ENCODE measurements around the gene OSBPL6.

OSBPL6 gene

GRCh38 chr2:178211460-178211859 is 17.1 kb downstream of the OSBPL6 start:
- Histone ChIP-seq H3K4me3 (ENCODE audit: low read length in 2 of 2) (no peak overlapping the region), H3K27ac (ENCODE audit: low read depth in 2 of 2, low read length in 2 of 2) (no peak overlapping the region), H3K4me1 (ENCODE audit: control insufficient read depth in 2 of 2, insufficient read depth in 2 of 2, low read length in 2 of 2) (no peaks in the 10 kb centered on the region), H3K36me3 (ENCODE audit: control insufficient read depth in 2 of 2, insufficient read depth in 2 of 2, low read length in 2 of 2) (no peaks in the 10 kb centered on the region), H3K9ac (ENCODE audit: low read depth in 1 of 2, low read length in 2 of 2) (no peak overlapping the region), H3K9me3 (ENCODE audit: control insufficient read depth in 2 of 2, low read length in 2 of 2) (no peaks in the 10 kb centered on the region), H3K27me3 (ENCODE audit: control insufficient read depth in 2 of 2, insufficient read depth in 2 of 2, low read length in 2 of 2) (no peaks in the 10 kb centered on the region)

DNA sequence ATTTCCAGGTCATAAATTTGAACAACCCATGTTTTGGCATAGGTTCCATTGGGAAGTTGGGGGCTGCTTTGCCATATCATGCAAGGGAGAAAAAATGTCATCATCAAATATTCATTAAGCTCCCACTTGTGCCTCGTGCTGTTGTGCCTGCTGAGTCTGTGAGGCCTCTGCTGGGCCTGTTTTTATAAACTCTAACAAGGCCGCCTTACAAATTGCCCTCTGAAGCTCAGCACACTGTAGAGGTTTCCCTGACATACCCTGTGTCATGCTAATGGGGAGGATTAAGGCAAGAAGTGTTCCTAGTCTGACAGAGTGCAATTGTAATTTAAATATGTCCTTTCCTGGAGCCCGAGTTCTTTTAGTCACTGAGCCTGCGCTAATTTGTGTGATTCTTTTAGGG is 17.6 kb downstream of the OSBPL6 start:
- Histone ChIP-seq H3K27ac (ENCODE audit: low read depth in 2 of 2, low read length in 2 of 2) (no peak overlapping the region), H3K27me3 (ENCODE audit: control insufficient read depth in 2 of 2, insufficient read depth in 2 of 2, low read length in 2 of 2) (no peaks in the 10 kb centered on the region), H3K4me3 (ENCODE audit: low read length in 2 of 2) (no peak overlapping the region), H3K9me3 (ENCODE audit: control insufficient read depth in 2 of 2, low read length in 2 of 2) (no peaks in the 10 kb centered on the region), H3K36me3 (ENCODE audit: control insufficient read depth in 2 of 2, insufficient read depth in 2 of 2, low read length in 2 of 2) (no peaks in the 10 kb centered on the region), H3K9ac (ENCODE audit: low read depth in 1 of 2, low read length in 2 of 2) (no peak overlapping the region), H3K4me1 (ENCODE audit: control insufficient read depth in 2 of 2, insufficient read depth in 2 of 2, low read length in 2 of 2) (no peaks in the 10 kb centered on the region)

- no peak overlapping the region for H3K4me3 ChIP-seq (ENCODE audit: low read length in 2 of 2)
- H3K9ac ChIP-seq (ENCODE audit: low read depth in 1 of 2, low read length in 2 of 2): no peak overlapping the region
- H3K36me3 ChIP-seq (ENCODE audit: control insufficient read depth in 2 of 2, insufficient read depth in 2 of 2, low read length in 2 of 2): no peaks in the 10 kb centered on the region
- no peaks in the 10 kb centered on the region for H3K27me3 ChIP-seq (ENCODE audit: control insufficient read depth in 2 of 2, insufficient read depth in 2 of 2, low read length in 2 of 2)
- no peaks in the 10 kb centered on the region for H3K9me3 ChIP-seq (ENCODE audit: control insufficient read depth in 2 of 2, low read length in 2 of 2)
- H3K4me1 ChIP-seq (ENCODE audit: control insufficient read depth in 2 of 2, insufficient read depth in 2 of 2, low read length in 2 of 2): no peaks in the 10 kb centered on the region
- no peak overlapping the region for H3K27ac ChIP-seq (ENCODE audit: low read depth in 2 of 2, low read length in 2 of 2)
Measured at GRCh38 chr2:178213991-178214390, 19.7 kb downstream of the OSBPL6 start.

- H3K4me1 ChIP-seq (ENCODE audit: control insufficient read depth in 2 of 2, insufficient read depth in 2 of 2, low read length in 2 of 2): no peaks in the 10 kb centered on the region
- no peaks in the 10 kb centered on the region for H3K9me3 ChIP-seq (ENCODE audit: control insufficient read depth in 2 of 2, low read length in 2 of 2)
- H3K4me3 ChIP-seq (ENCODE audit: low read length in 2 of 2): no peak overlapping the region
- H3K36me3 ChIP-seq (ENCODE audit: control insufficient read depth in 2 of 2, insufficient read depth in 2 of 2, low read length in 2 of 2): no peaks in the 10 kb centered on the region
- no peak overlapping the region for H3K27ac ChIP-seq (ENCODE audit: low read depth in 2 of 2, low read length in 2 of 2)
- no peak overlapping the region for H3K9ac ChIP-seq (ENCODE audit: low read depth in 1 of 2, low read length in 2 of 2)
- no peaks in the 10 kb centered on the region for H3K27me3 ChIP-seq (ENCODE audit: control insufficient read depth in 2 of 2, insufficient read depth in 2 of 2, low read length in 2 of 2)
Measured at GRCh38 chr2:178219247-178219646, 24.9 kb downstream of the OSBPL6 start.

DNA sequence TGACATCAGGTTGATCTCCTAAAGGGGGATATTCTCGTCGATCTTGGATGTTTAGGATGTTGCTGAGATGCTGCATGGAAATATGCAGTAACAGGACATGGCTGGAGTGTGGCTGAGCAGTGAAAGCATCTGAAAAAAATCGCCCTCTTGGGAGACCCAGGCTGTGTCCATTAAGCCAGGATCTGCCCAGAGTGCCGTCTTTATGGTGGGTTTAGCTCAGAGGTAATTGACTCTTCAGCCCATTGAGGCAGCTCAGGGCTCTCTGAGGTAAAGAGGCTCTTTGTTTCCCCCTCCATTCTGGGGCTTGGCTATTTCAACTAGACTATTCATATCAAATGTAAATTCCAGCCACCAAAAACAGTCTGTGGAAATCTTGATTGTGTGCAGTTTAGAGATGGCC is 26.5 kb downstream of the OSBPL6 start:
- no peaks in the 10 kb centered on the region for H3K4me1 ChIP-seq (ENCODE audit: control insufficient read depth in 2 of 2, insufficient read depth in 2 of 2, low read length in 2 of 2)
- no peak overlapping the region for H3K4me3 ChIP-seq (ENCODE audit: low read length in 2 of 2)
- H3K27ac ChIP-seq (ENCODE audit: low read depth in 2 of 2, low read length in 2 of 2): no peak overlapping the region
- H3K9ac ChIP-seq (ENCODE audit: low read depth in 1 of 2, low read length in 2 of 2): no peak overlapping the region
- no peaks in the 10 kb centered on the region for H3K36me3 ChIP-seq (ENCODE audit: control insufficient read depth in 2 of 2, insufficient read depth in 2 of 2, low read length in 2 of 2)
- H3K27me3 ChIP-seq (ENCODE audit: control insufficient read depth in 2 of 2, insufficient read depth in 2 of 2, low read length in 2 of 2): no peaks in the 10 kb centered on the region
- H3K9me3 ChIP-seq (ENCODE audit: control insufficient read depth in 2 of 2, low read length in 2 of 2): no peaks in the 10 kb centered on the region

GRCh38 chr2:178221556-178221955 is 27.2 kb downstream of the OSBPL6 start:
- Histone ChIP-seq H3K27ac (ENCODE audit: low read depth in 2 of 2, low read length in 2 of 2) (no peak overlapping the region), H3K4me1 (ENCODE audit: control insufficient read depth in 2 of 2, insufficient read depth in 2 of 2, low read length in 2 of 2) (no peaks in the 10 kb centered on the region), H3K9ac (ENCODE audit: low read depth in 1 of 2, low read length in 2 of 2) (no peak overlapping the region), H3K4me3 (ENCODE audit: low read length in 2 of 2) (no peak overlapping the region), H3K27me3 (ENCODE audit: control insufficient read depth in 2 of 2, insufficient read depth in 2 of 2, low read length in 2 of 2) (no peaks in the 10 kb centered on the region), H3K9me3 (ENCODE audit: control insufficient read depth in 2 of 2, low read length in 2 of 2) (no peaks in the 10 kb centered on the region), H3K36me3 (ENCODE audit: control insufficient read depth in 2 of 2, insufficient read depth in 2 of 2, low read length in 2 of 2) (no peaks in the 10 kb centered on the region)

GRCh38 chr2:178223806-178224205 is 29.5 kb downstream of the OSBPL6 start:
- H3K27me3 ChIP-seq (ENCODE audit: control insufficient read depth in 2 of 2, insufficient read depth in 2 of 2, low read length in 2 of 2): no peaks in the 10 kb centered on the region
- H3K4me1 ChIP-seq (ENCODE audit: control insufficient read depth in 2 of 2, insufficient read depth in 2 of 2, low read length in 2 of 2): no peaks in the 10 kb centered on the region
- H3K36me3 ChIP-seq (ENCODE audit: control insufficient read depth in 2 of 2, insufficient read depth in 2 of 2, low read length in 2 of 2): no peaks in the 10 kb centered on the region
- no peak overlapping the region for H3K9ac ChIP-seq (ENCODE audit: low read depth in 1 of 2, low read length in 2 of 2)
- H3K27ac ChIP-seq (ENCODE audit: low read depth in 2 of 2, low read length in 2 of 2): no peak overlapping the region
- H3K4me3 ChIP-seq (ENCODE audit: low read length in 2 of 2): no peak overlapping the region
- no peaks in the 10 kb centered on the region for H3K9me3 ChIP-seq (ENCODE audit: control insufficient read depth in 2 of 2, low read length in 2 of 2)

GRCh38 chr2:178225006-178225805 is 30.9 kb downstream of the OSBPL6 start:
- H3K4me1 ChIP-seq (ENCODE audit: control insufficient read depth in 2 of 2, insufficient read depth in 2 of 2, low read length in 2 of 2): no peaks in the 10 kb centered on the region
- no peaks in the 10 kb centered on the region for H3K9me3 ChIP-seq (ENCODE audit: control insufficient read depth in 2 of 2, low read length in 2 of 2)
- no peak overlapping the region for H3K9ac ChIP-seq (ENCODE audit: low read depth in 1 of 2, low read length in 2 of 2)
- H3K27me3 ChIP-seq (ENCODE audit: control insufficient read depth in 2 of 2, insufficient read depth in 2 of 2, low read length in 2 of 2): no peaks in the 10 kb centered on the region
- no peak overlapping the region for H3K27ac ChIP-seq (ENCODE audit: low read depth in 2 of 2, low read length in 2 of 2)
- no peaks in the 10 kb centered on the region for H3K36me3 ChIP-seq (ENCODE audit: control insufficient read depth in 2 of 2, insufficient read depth in 2 of 2, low read length in 2 of 2)
- no peak overlapping the region for H3K4me3 ChIP-seq (ENCODE audit: low read length in 2 of 2)

DNA sequence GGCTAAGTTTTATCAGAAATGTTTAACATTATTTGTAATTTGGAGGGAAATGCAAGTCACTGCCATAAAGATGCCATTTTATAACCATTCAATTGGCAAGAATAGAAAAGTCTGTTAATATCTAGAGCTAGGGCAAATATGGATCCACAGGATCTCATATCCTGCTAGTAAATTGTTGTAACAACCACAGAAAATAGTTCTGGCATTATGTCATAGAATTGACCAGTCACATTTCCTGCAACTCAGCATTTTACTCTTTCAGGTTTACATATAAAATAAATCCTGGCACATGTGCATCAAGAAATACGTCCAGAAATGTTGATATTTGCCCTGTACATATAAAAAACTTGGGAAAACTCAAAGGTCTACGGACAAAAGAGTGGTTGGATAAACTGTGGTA is 32.9 kb downstream of the OSBPL6 start:
- Histone ChIP-seq H3K9me3 (ENCODE audit: control insufficient read depth in 2 of 2, low read length in 2 of 2) (no peaks in the 10 kb centered on the region), H3K4me3 (ENCODE audit: low read length in 2 of 2) (no peak overlapping the region)

GRCh38 chr2:178229927-178230326 is 35.6 kb downstream of the OSBPL6 start:
- H3K9me3 ChIP-seq (ENCODE audit: control insufficient read depth in 2 of 2, low read length in 2 of 2): no peaks in the 10 kb centered on the region
- H3K4me1 ChIP-seq (ENCODE audit: control insufficient read depth in 2 of 2, insufficient read depth in 2 of 2, low read length in 2 of 2): no peaks in the 10 kb centered on the region

More for the DNA sequence above, 32.9 kb downstream of the OSBPL6 start:
- H3K27me3 ChIP-seq (ENCODE audit: control insufficient read depth in 2 of 2, insufficient read depth in 2 of 2, low read length in 2 of 2): no peaks in the 10 kb centered on the region
- no peaks in the 10 kb centered on the region for H3K4me1 ChIP-seq (ENCODE audit: control insufficient read depth in 2 of 2, insufficient read depth in 2 of 2, low read length in 2 of 2)
- no peak overlapping the region for H3K27ac ChIP-seq (ENCODE audit: low read depth in 2 of 2, low read length in 2 of 2)
- no peaks in the 10 kb centered on the region for H3K36me3 ChIP-seq (ENCODE audit: control insufficient read depth in 2 of 2, insufficient read depth in 2 of 2, low read length in 2 of 2)
- no peak overlapping the region for H3K9ac ChIP-seq (ENCODE audit: low read depth in 1 of 2, low read length in 2 of 2)

More at GRCh38 chr2:178229927-178230326, 35.6 kb downstream of the OSBPL6 start:
- no peaks in the 10 kb centered on the region for H3K27me3 ChIP-seq (ENCODE audit: control insufficient read depth in 2 of 2, insufficient read depth in 2 of 2, low read length in 2 of 2)
- H3K36me3 ChIP-seq (ENCODE audit: control insufficient read depth in 2 of 2, insufficient read depth in 2 of 2, low read length in 2 of 2): no peaks in the 10 kb centered on the region
- H3K27ac ChIP-seq (ENCODE audit: low read depth in 2 of 2, low read length in 2 of 2): no peak overlapping the region
- no peak overlapping the region for H3K4me3 ChIP-seq (ENCODE audit: low read length in 2 of 2)
- no peak overlapping the region for H3K9ac ChIP-seq (ENCODE audit: low read depth in 1 of 2, low read length in 2 of 2)

Data from mucosa of rectum (tissue), 2 donors.